ENCODE data around the gene USP2. TPM values are rescaled to one million over a fixed set of nuclear protein-coding genes. Genes with fewer than 3 reads are reported as not detected.

Gene USP2

GRCh38 chr11:119307219-119307618, 74.3 kb downstream of the USP2 start:
- DNase-seq (ENCODE audit: low read depth in 1 of 2, low spot score in 1 of 2) = no peak
- peaks cover 6% of the 10 kb centered on the region for H3K27me3 ChIP-seq (ENCODE audit: insufficient read depth, poor library complexity, severe bottlenecking)
- TF ChIP-seq SPI1 (IDR thresholded peaks at IDR 0.05; ENCODE audit: borderline replicate concordance, low read depth) (no peak), REST (IDR thresholded peaks at IDR 0.05; ENCODE audit: insufficient replicate concordance, low read depth) (no peak), GABPA (IDR thresholded peaks at IDR 0.05; ENCODE audit: low read depth) (no peak), POLR2AphosphoS5 (IDR thresholded peaks at IDR 0.05; ENCODE audit: low read depth) (no peak)
- TF ChIP-seq, protein P1, sequence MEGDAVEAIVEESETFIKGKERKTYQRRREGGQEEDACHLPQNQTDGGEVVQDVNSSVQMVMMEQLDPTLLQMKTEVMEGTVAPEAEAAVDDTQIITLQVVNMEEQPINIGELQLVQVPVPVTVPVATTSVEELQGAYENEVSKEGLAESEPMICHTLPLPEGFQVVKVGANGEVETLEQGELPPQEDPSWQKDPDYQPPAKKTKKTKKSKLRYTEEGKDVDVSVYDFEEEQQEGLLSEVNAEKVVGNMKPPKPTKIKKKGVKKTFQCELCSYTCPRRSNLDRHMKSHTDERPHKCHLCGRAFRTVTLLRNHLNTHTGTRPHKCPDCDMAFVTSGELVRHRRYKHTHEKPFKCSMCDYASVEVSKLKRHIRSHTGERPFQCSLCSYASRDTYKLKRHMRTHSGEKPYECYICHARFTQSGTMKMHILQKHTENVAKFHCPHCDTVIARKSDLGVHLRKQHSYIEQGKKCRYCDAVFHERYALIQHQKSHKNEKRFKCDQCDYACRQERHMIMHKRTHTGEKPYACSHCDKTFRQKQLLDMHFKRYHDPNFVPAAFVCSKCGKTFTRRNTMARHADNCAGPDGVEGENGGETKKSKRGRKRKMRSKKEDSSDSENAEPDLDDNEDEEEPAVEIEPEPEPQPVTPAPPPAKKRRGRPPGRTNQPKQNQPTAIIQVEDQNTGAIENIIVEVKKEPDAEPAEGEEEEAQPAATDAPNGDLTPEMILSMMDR (IDR thresholded peaks at IDR 0.05; ENCODE audit: insufficient read depth, low read length) = no peak
- no peak overlapping the region for H3K4me3 ChIP-seq (replicated peaks; ENCODE audit: insufficient read depth, low read length)
- H3K27ac ChIP-seq (replicated peaks) = no peak overlapping the region

- Histone ChIP-seq H3K27ac (replicated peaks) (no peak overlapping the region), H3K27me3 (ENCODE audit: insufficient read depth, poor library complexity, severe bottlenecking) (peaks cover 6% of the 10 kb centered on the region), H3K4me3 (replicated peaks; ENCODE audit: insufficient read depth, low read length) (no peak overlapping the region)
- DNase-seq (ENCODE audit: low read depth in 1 of 2, low spot score in 1 of 2) = peak in 1 of 2 experiments; percentile 60
- TF ChIP-seq SPI1 (IDR thresholded peaks at IDR 0.05; ENCODE audit: borderline replicate concordance, low read depth) (no peak), POLR2AphosphoS5 (IDR thresholded peaks at IDR 0.05; ENCODE audit: low read depth) (0 out of 2 replicates have a peak, but pooled peaks have one; percentile 18)
Observed at GRCh38 chr11:119306373-119306890, 75.1 kb downstream of the USP2 start.

DNA sequence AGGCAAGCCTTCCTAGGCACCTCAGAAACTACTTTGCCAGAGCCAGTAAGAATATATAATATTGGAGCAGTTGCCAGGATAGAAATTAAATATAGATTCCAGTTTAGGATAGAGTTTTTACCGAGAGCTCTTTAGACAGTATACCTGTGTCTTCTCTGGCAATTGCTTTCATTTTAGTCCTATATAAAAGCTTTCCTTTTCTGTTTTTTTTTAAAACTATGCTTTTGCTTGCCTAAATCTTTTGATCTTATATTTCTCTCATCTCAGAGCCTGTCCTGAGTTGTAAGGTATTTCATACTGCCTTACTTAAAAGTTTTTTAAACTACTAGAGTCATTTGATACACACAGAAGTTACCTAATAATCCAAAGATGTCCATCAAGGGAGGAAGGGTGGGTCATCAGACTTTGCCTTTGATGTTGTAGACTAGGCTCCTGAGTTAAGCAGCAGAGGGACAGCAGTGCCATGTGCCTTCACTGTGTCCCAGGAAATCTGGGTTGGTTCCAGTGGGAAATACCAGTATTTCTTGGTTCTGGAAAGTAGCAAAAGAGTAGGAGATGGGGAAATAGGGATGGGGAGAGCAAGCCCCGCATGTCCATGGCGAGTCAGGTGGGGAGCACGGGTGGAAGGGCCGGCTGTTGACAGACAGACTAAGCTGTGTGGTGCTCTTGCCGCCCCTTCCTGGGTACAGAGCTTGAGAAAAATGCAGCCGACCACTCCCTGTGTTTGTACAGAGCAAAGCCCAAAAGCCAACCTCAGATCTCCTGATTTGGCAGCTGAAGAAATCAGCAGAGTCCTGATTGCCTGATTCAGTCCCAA, 75.7 kb downstream of the USP2 start:
- no peak overlapping the region for H3K4me3 ChIP-seq (replicated peaks; ENCODE audit: insufficient read depth, low read length)
- DNase-seq (ENCODE audit: low read depth in 1 of 2, low spot score in 1 of 2) = no peak
- peaks cover 5% of the 10 kb centered on the region for H3K27me3 ChIP-seq (ENCODE audit: insufficient read depth, poor library complexity, severe bottlenecking)
- H3K27ac ChIP-seq (replicated peaks) = no peak overlapping the region
- TF ChIP-seq GABPA (IDR thresholded peaks at IDR 0.05; ENCODE audit: low read depth) (no peak), POLR2AphosphoS5 (IDR thresholded peaks at IDR 0.05; ENCODE audit: low read depth) (no peak), REST (IDR thresholded peaks at IDR 0.05; ENCODE audit: insufficient replicate concordance, low read depth) (no peak), SPI1 (IDR thresholded peaks at IDR 0.05; ENCODE audit: borderline replicate concordance, low read depth) (no peak)
- TF ChIP-seq, protein P1 (IDR thresholded peaks at IDR 0.05; ENCODE audit: insufficient read depth, low read length) = no peak

Small RNA genes within 50 kb of the gene (microRNA-seq; reads per million reads assigned to microRNA genes)
- not detected for gene MIR6756

Data from HL-60 (cell line).